ENCODE measurements around the gene ARRB1. TPM values are rescaled to one million over a fixed set of nuclear protein-coding genes. Genes with fewer than 3 reads are reported as not detected.
A peak's percentile ranks its signal among the peaks of the same experiment; 100 is the strongest.

Gene ARRB1
- total RNA-seq, 3 donors from 2014 or later: 31.2 to 64.0 (median 42.3) TPM

GRCh38 chr11:75269896-75270295, 81.6 kb downstream of the ARRB1 start:
- H3K27me3 ChIP-seq: no peaks in the 10 kb centered on the region
- intact Hi-C loops (cut with DNase I; ENCODE audit: low total_unique reads): loop anchor here (5.0 kb wide), 1 partner anchor 1983 kb away; no protein-coding TSS in a partner anchor
- H3K36me3 ChIP-seq: no peaks in the 10 kb centered on the region
- H3K27ac ChIP-seq: no peak overlapping the region
- no peak overlapping the region for H3K4me3 ChIP-seq
- peak in 1 of 2 donors; percentile 20 for DNase-seq (ENCODE audit: low spot score in 2 of 2)
- TF ChIP-seq POLR2A (IDR thresholded peaks at IDR 0.05) (no peak), CTCF (IDR thresholded peaks at IDR 0.05) (no peak), POLR2AphosphoS5 (IDR thresholded peaks at IDR 0.05) (no peak)
- H3K4me1 ChIP-seq: no peaks in the 10 kb centered on the region
- H3K9me3 ChIP-seq: no peaks in the 10 kb centered on the region

DNA sequence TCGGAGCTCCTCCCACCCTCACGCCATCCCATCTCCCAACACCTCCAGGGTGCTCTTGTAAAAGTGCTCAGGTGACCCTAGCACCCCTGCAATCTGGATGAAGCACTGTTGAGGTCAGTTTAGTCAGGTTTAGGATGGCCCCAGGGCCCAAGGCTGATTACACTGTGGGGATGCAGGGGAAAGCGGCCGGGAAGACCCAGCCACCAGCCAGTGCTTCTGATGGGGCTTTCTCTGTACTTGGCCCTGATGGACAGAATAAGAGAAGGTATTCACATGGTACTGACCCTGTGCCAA, 82.1 kb downstream of the ARRB1 start:
- Histone ChIP-seq H3K4me3 (no peak overlapping the region), H3K27ac (no peak overlapping the region), H3K36me3 (no peaks in the 10 kb centered on the region), H3K9me3 (no peaks in the 10 kb centered on the region), H3K27me3 (no peaks in the 10 kb centered on the region), H3K4me1 (no peaks in the 10 kb centered on the region)
- intact Hi-C loops (cut with DNase I; ENCODE audit: low total_unique reads): loop anchor here (5.0 kb wide), 1 partner anchor 1982 kb away; no protein-coding TSS in a partner anchor
- no peak for DNase-seq (ENCODE audit: low spot score in 2 of 2)
- TF ChIP-seq POLR2A (IDR thresholded peaks at IDR 0.05): no peak
- no peak for TF ChIP-seq POLR2AphosphoS5 (IDR thresholded peaks at IDR 0.05)
- TF ChIP-seq CTCF (IDR thresholded peaks at IDR 0.05): no peak

GRCh38 chr11:75268626-75269366, 82.7 kb downstream of the ARRB1 start:
- TF ChIP-seq CTCF (IDR thresholded peaks at IDR 0.05) (no peak), POLR2A (IDR thresholded peaks at IDR 0.05) (no peak)
- no peaks in the 10 kb centered on the region for H3K36me3 ChIP-seq
- no peaks in the 10 kb centered on the region for H3K27me3 ChIP-seq
- peak in 1 of 2 donors; percentile 46 for DNase-seq (ENCODE audit: low spot score in 2 of 2)
- no peaks in the 10 kb centered on the region for H3K4me1 ChIP-seq
- no peak overlapping the region for H3K4me3 ChIP-seq
- intact Hi-C loops (cut with DNase I; ENCODE audit: low total_unique reads): loop anchor here (5.0 kb wide), 1 partner anchor 1981 kb away; no protein-coding TSS in a partner anchor
- no peak overlapping the region for H3K27ac ChIP-seq
- no peaks in the 10 kb centered on the region for H3K9me3 ChIP-seq

GRCh38 chr11:75267171-75267970, 84.1 kb downstream of the ARRB1 start:
- no peaks in the 10 kb centered on the region for H3K36me3 ChIP-seq
- H3K9me3 ChIP-seq: no peaks in the 10 kb centered on the region
- H3K27me3 ChIP-seq: no peaks in the 10 kb centered on the region
- H3K27ac ChIP-seq: no peak overlapping the region
- DNase-seq (ENCODE audit: low spot score in 2 of 2): no peak
- intact Hi-C loops (cut with DNase I; ENCODE audit: low total_unique reads): loop anchor here (5.0 kb wide), 1 partner anchor 1980 kb away; no protein-coding TSS in a partner anchor
- H3K4me3 ChIP-seq: no peak overlapping the region
- TF ChIP-seq POLR2A (IDR thresholded peaks at IDR 0.05) (no peak), CTCF (IDR thresholded peaks at IDR 0.05) (no peak), POLR2AphosphoS5 (IDR thresholded peaks at IDR 0.05) (no peak)
- H3K4me1 ChIP-seq: no peaks in the 10 kb centered on the region
